Progenitor cell of endocrine pancreas (in vitro differentiated cells): ENCODE results near the gene GPR26. TPM values are rescaled to one million over a fixed set of nuclear protein-coding genes. Genes with fewer than 3 reads are reported as not detected.
"Not testable (repeated sequence)": the region's sequence is repeated elsewhere in the genome, so short reads cannot be mapped to it uniquely, and the experiment has no call there.

ENCODE experiments used
- DNase-seq: peaks from one replicate; pipeline ENCODE4 v3.0.0; 2021; ENCODE audit warnings: low spot score; ENCODE audit not compliant: unreplicated experiment
- H3K27ac Mint-ChIP-seq: 2 replicates; pipeline ENCODE4 v1.8.0; 2021; ENCODE audit warnings: mild to moderate bottlenecking, moderate library complexity, mixed read lengths
- H3K27me3 Mint-ChIP-seq: 2 replicates; pipeline ENCODE4 v1.8.0; 2021; ENCODE audit warnings: mixed read lengths
- H3K36me3 Mint-ChIP-seq: 2 replicates; pipeline ENCODE4 v1.8.0; 2022; ENCODE audit warnings: mixed read lengths; ENCODE audit not compliant: insufficient read depth
- H3K4me1 Mint-ChIP-seq: 2 replicates; pipeline ENCODE4 v1.8.0; 2021; ENCODE audit warnings: low read depth, mixed read lengths
- H3K4me3 Mint-ChIP-seq: 2 replicates; pipeline ENCODE4 v1.8.0; 2021; ENCODE audit warnings: low read depth, mild to moderate bottlenecking, moderate library complexity, mixed read lengths
- H3K9me3 Mint-ChIP-seq: 2 replicates; pipeline ENCODE4 v1.8.0; 2021; ENCODE audit warnings: low read depth, mixed read lengths
- total RNA-seq: library from RNA; stranded (reverse); gene quantifications from 2 replicates; pipeline ENCODE4 v1.2.1, GENCODE V29; 2021
- TF ChIP-seq, protein P1 (sequence below): fragments of 200-600 bp; sonication (generic); IDR thresholded peaks from one replicate; pipeline ENCODE4 v1.5.0; 2021; ENCODE audit warnings: antibody characterized with exemption, mild to moderate bottlenecking; ENCODE audit not compliant: unreplicated experiment

The GPR26 gene
- total RNA-seq, 1 donor from 2014 or later: not detected

GRCh38 chr10:123722351-123722750, 56.2 kb downstream of the GPR26 start:
- no peaks in the 10 kb centered on the region for H3K36me3 Mint-ChIP-seq
- no peaks in the 10 kb centered on the region for H3K9me3 Mint-ChIP-seq
- H3K4me1 Mint-ChIP-seq: no peaks in the 10 kb centered on the region
- no peak overlapping the region for H3K4me3 Mint-ChIP-seq
- no peak overlapping the region for H3K27ac Mint-ChIP-seq
- DNase-seq: no peak
- peaks cover 12% of the 10 kb centered on the region for H3K27me3 Mint-ChIP-seq
- TF ChIP-seq, protein P1, sequence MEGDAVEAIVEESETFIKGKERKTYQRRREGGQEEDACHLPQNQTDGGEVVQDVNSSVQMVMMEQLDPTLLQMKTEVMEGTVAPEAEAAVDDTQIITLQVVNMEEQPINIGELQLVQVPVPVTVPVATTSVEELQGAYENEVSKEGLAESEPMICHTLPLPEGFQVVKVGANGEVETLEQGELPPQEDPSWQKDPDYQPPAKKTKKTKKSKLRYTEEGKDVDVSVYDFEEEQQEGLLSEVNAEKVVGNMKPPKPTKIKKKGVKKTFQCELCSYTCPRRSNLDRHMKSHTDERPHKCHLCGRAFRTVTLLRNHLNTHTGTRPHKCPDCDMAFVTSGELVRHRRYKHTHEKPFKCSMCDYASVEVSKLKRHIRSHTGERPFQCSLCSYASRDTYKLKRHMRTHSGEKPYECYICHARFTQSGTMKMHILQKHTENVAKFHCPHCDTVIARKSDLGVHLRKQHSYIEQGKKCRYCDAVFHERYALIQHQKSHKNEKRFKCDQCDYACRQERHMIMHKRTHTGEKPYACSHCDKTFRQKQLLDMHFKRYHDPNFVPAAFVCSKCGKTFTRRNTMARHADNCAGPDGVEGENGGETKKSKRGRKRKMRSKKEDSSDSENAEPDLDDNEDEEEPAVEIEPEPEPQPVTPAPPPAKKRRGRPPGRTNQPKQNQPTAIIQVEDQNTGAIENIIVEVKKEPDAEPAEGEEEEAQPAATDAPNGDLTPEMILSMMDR: no peak

- DNase-seq: no peak
- no peaks in the 10 kb centered on the region for H3K36me3 Mint-ChIP-seq
- peaks cover 12% of the 10 kb centered on the region for H3K27me3 Mint-ChIP-seq
- H3K4me3 Mint-ChIP-seq: no peak overlapping the region
- TF ChIP-seq, protein P1: no peak
- no peaks in the 10 kb centered on the region for H3K9me3 Mint-ChIP-seq
- no peaks in the 10 kb centered on the region for H3K4me1 Mint-ChIP-seq
- no peak overlapping the region for H3K27ac Mint-ChIP-seq
These were observed 58.6 kb downstream of the GPR26 start for GRCh38 chr10:123724747-123725146.

- TF ChIP-seq, protein P1: no peak
- DNase-seq: no peak
- H3K9me3 Mint-ChIP-seq: no peaks in the 10 kb centered on the region
- no peak overlapping the region for H3K4me3 Mint-ChIP-seq
- no peaks in the 10 kb centered on the region for H3K4me1 Mint-ChIP-seq
- peaks cover 6% of the 10 kb centered on the region for H3K27me3 Mint-ChIP-seq
- H3K36me3 Mint-ChIP-seq: no peaks in the 10 kb centered on the region
- H3K27ac Mint-ChIP-seq: no peak overlapping the region
These were observed 60.2 kb downstream of the GPR26 start for GRCh38 chr10:123726381-123726780.

- no peaks in the 10 kb centered on the region for H3K36me3 Mint-ChIP-seq
- TF ChIP-seq, protein P1: no peak
- H3K9me3 Mint-ChIP-seq: no peaks in the 10 kb centered on the region
- no peak overlapping the region for H3K27ac Mint-ChIP-seq
- DNase-seq: no peak
- peaks cover 4% of the 10 kb centered on the region for H3K27me3 Mint-ChIP-seq
- no peaks in the 10 kb centered on the region for H3K4me1 Mint-ChIP-seq
- H3K4me3 Mint-ChIP-seq: no peak overlapping the region
These were observed 60.7 kb downstream of the GPR26 start for GRCh38 chr10:123726836-123727235.

DNA sequence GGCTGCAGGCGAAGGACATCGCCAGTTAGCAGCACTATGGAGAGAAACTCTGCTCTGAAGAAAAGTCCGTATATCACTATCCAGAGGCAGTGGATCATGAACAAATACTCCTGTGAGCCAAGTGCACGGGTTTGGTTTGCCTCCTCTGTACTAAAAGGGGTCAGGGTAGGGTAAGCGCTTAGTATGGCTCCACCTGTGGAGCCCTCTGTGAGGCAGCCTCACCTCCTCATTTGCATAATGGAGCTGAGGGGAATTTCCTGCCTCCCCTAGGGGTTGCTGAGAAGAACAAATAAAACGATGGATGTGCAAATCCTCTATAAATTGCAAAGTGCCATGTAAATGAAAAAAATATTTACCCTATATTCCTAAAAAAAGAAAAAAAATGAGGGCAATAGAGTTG, 63.4 kb downstream of the GPR26 start:
- H3K36me3 Mint-ChIP-seq: no peaks in the 10 kb centered on the region
- TF ChIP-seq, protein P1: no peak
- no peak for DNase-seq
- no peaks in the 10 kb centered on the region for H3K4me1 Mint-ChIP-seq
- no peaks in the 10 kb centered on the region for H3K27me3 Mint-ChIP-seq
- no peak overlapping the region for H3K27ac Mint-ChIP-seq
- H3K4me3 Mint-ChIP-seq: no peak overlapping the region
- no peaks in the 10 kb centered on the region for H3K9me3 Mint-ChIP-seq

GRCh38 chr10:123736917-123737316, 70.8 kb downstream of the GPR26 start:
- not testable (repeated sequence) for H3K36me3 Mint-ChIP-seq, H3K9me3 Mint-ChIP-seq, H3K4me3 Mint-ChIP-seq, H3K27ac Mint-ChIP-seq, DNase-seq, H3K4me1 Mint-ChIP-seq, H3K27me3 Mint-ChIP-seq
